HCT116 (cell line): Measurements from ENCODE around the gene AP1B1. TPM values are rescaled to one million over a fixed set of nuclear protein-coding genes. Genes with fewer than 3 reads are reported as not detected.

Experiments
- ATAC-seq: fragments of 200-7000 bp; cut with Tn5 transposase; 2 replicates; pipeline ENCODE4 v1.9.1; 2020; ENCODE audit warnings: mild to moderate bottlenecking, moderate library complexity
- BruUV-seq: library from RNA; stranded (reverse); fragments of 400-500 nt; replicated peaks from 2 replicates; lab custom pipeline; 2021; lab: Mats Ljungman, UMichigan
- CTCF ChIA-PET: fragments of 300-600 bp; sonication (Branson Sonifier 250); formaldehyde crosslinking; loops from one replicate; lab custom pipeline; 2021; ENCODE audit warnings: antibody characterized with exemption; lab: Charles Lee
- POLR2A ChIA-PET: fragments of 300-600, 350-600 bp; sonication (Branson Sonifier 250); formaldehyde crosslinking; loops from one replicate; lab custom pipeline; 2021; ENCODE audit warnings: antibody characterized with exemption; lab: Charles Lee
- RAD21 ChIA-PET, 2 experiments: fragments of 300-600 bp; sonication (Branson Sonifier 250); formaldehyde crosslinking; loops; one replicate each; lab custom pipeline; 2023; ENCODE audit warnings: low total read pairs in 2 of 2; ENCODE audit not compliant: uncharacterized antibody in 2 of 2, unreplicated experiment in 2 of 2, low non-redundant PET in 1 of 2; lab: Charles Lee
- DNase-seq: peaks from one replicate; pipeline ENCODE4 v3.0.0-alpha.2; 2010; ENCODE audit warnings: low read depth, low spot score
- H2AFZ ChIP-seq: fragments of 200-600 bp; shearing (Covaris generic), sonication (generic); 2 replicates; pipeline ENCODE4 v1.6.1; 2017; ENCODE audit warnings: low read depth, mixed run types, mixed read lengths, antibody characterized with exemption, low read length; ENCODE audit not compliant: poor library complexity, severe bottlenecking
- H3K27ac ChIP-seq: 2 replicates; pipeline ENCODE4 v1.5.1; 2012; ENCODE audit warnings: low read depth, low read length
- H3K27me3 ChIP-seq: fragments of 200-600 bp; sonication (generic); 2 replicates; pipeline ENCODE4 v1.6.1; 2016; ENCODE audit warnings: mixed run types, low read length, mixed read lengths; ENCODE audit not compliant: insufficient read depth
- H3K36me3 ChIP-seq, 2 experiments: fragments of 200-500 bp in 1 of 2; fragments of 200-600 bp in 1 of 2; sonication (Bioruptor generic) in 1 of 2; sonication (generic) in 1 of 2; 2 replicates each; pipeline versions ENCODE4 v1.5.1 to v1.6.1; 2014 to 2016; ENCODE audit warnings: low read length in 2 of 2, inconsistent platforms in 1 of 2, mixed read lengths in 1 of 2, mixed run types in 1 of 2; ENCODE audit not compliant: insufficient read depth in 2 of 2, control insufficient read depth in 1 of 2
- H3K4me1 ChIP-seq, 2 experiments: fragments of 200-600 bp in 1 of 2; sonication (generic) in 1 of 2; 2 replicates each; pipeline versions ENCODE4 v1.5.1 to v1.6.1; 2012 to 2017; ENCODE audit warnings: low read length in 2 of 2, inconsistent platforms in 1 of 2, mild to moderate bottlenecking in 1 of 2, mixed read lengths in 1 of 2, mixed run types in 1 of 2, moderate library complexity in 1 of 2; ENCODE audit not compliant: insufficient read depth in 2 of 2, control insufficient read depth in 1 of 2
- H3K4me2 ChIP-seq: fragments of 200-600 bp; sonication (generic); 2 replicates; pipeline ENCODE4 v1.6.1; 2017; ENCODE audit warnings: mixed run types, low read length, mixed read lengths
- H3K4me3 ChIP-seq, 2 experiments: fragments of 200-600 bp in 1 of 2; sonication (generic) in 1 of 2; replicated peaks in 1 of 2; 2 replicates each; pipeline ENCODE4 v1.5.1; 2011 to 2016; ENCODE audit warnings: low read length in 2 of 2, control low read depth in 1 of 2, low read depth in 1 of 2, mild to moderate bottlenecking in 1 of 2, mixed read lengths in 1 of 2, mixed run types in 1 of 2
- H3K79me2 ChIP-seq: fragments of 200-600 bp; sonication (generic); 2 replicates; pipeline ENCODE4 v1.6.1; 2017; ENCODE audit warnings: mild to moderate bottlenecking, mixed run types, low read length, moderate library complexity, mixed read lengths; ENCODE audit not compliant: insufficient read depth
- H3K9ac ChIP-seq: fragments of 200-600 bp; sonication (generic); 2 replicates; pipeline ENCODE4 v1.6.1; 2016; ENCODE audit warnings: low read length, mixed read lengths
- H3K9me2 ChIP-seq: fragments of 200-600 bp; sonication (generic), shearing (Covaris generic); 2 replicates; pipeline ENCODE4 v1.6.1; 2017; ENCODE audit warnings: mixed run types, mild to moderate bottlenecking, moderate library complexity; ENCODE audit not compliant: insufficient read depth
- H3K9me3 ChIP-seq, 2 experiments: fragments of 200-500 bp in 1 of 2; fragments of 200-600 bp in 1 of 2; sonication (Bioruptor generic) in 1 of 2; sonication (generic) in 1 of 2; 2 replicates each; pipeline ENCODE4 v1.6.1; 2014 to 2017; ENCODE audit warnings: low read length in 2 of 2, mixed read lengths in 2 of 2, inconsistent platforms in 1 of 2, low read depth in 1 of 2, mild to moderate bottlenecking in 1 of 2, mixed run types in 1 of 2, moderate library complexity in 1 of 2; ENCODE audit not compliant: control insufficient read depth in 1 of 2, insufficient read depth in 1 of 2
- H4K20me1 ChIP-seq: fragments of 200-600 bp; sonication (generic), shearing (Covaris generic); 2 replicates; pipeline ENCODE4 v1.6.1; 2017; ENCODE audit warnings: mixed run types, mild to moderate bottlenecking, moderate library complexity; ENCODE audit not compliant: insufficient read depth
- CBX3 ChIP-seq: IDR thresholded peaks from 2 replicates; pipeline ENCODE4 v1.6.1; 2012; ENCODE audit warnings: low read depth
- CTCF ChIP-seq, 3 experiments: fragments of 200-600 bp in 1 of 3; sonication (generic) in 1 of 3; IDR thresholded peaks in 2 of 3; conservative IDR thresholded peaks in 1 of 3; 2 replicates each; pipeline ENCODE4 v1.5.1; 2012 to 2017; ENCODE audit warnings: low read depth in 2 of 3, low read length in 2 of 3, antibody characterized with exemption in 1 of 3, borderline replicate concordance in 1 of 3, control low read depth in 1 of 3, mild to moderate bottlenecking in 1 of 3, mixed read lengths in 1 of 3, mixed run types in 1 of 3, moderate library complexity in 1 of 3; ENCODE audit not compliant: insufficient read depth in 1 of 3
- EZH2 ChIP-seq: fragments of 200-600 bp; sonication (generic); IDR thresholded peaks from 2 replicates; pipeline ENCODE4 v1.6.1; 2017; ENCODE audit warnings: antibody characterized with exemption, mixed run types
- EZH2phosphoT487 ChIP-seq: fragments of 200-600 bp; IDR thresholded peaks from 2 replicates; pipeline ENCODE4 v1.6.1; 2018; ENCODE audit warnings: antibody characterized with exemption, borderline replicate concordance
- FOSL1 ChIP-seq: IDR thresholded peaks from 2 replicates; pipeline ENCODE4 v1.6.1; 2012; ENCODE audit warnings: low read depth
- JUND ChIP-seq: IDR thresholded peaks from 2 replicates; pipeline ENCODE4 v1.6.1; 2012
- RAD21 ChIP-seq: IDR thresholded peaks from 2 replicates; pipeline ENCODE4 v1.6.1; 2012; ENCODE audit warnings: low read depth, mild to moderate bottlenecking
- SIN3A ChIP-seq: IDR thresholded peaks from 2 replicates; pipeline ENCODE4 v1.6.1; 2012; ENCODE audit warnings: low read depth
- SRF ChIP-seq: IDR thresholded peaks from 2 replicates; pipeline ENCODE4 v1.6.1; 2012; ENCODE audit warnings: low read depth
- TCF7L2 ChIP-seq: IDR thresholded peaks from 2 replicates; pipeline ENCODE4 v1.7.0; 2011; ENCODE audit warnings: borderline replicate concordance, inconsistent platforms; ENCODE audit not compliant: insufficient read depth, insufficient read length; ENCODE audit errors: extremely low read depth
- ZBTB33 ChIP-seq: IDR thresholded peaks from 2 replicates; pipeline ENCODE4 v1.6.1; 2011; ENCODE audit warnings: mild to moderate bottlenecking, low read length, moderate library complexity; ENCODE audit not compliant: insufficient replicate concordance; ENCODE audit errors: extremely low read depth
- intact Hi-C: fragments of 100-400 bp; cut with micrococcal nuclease; formaldehyde crosslinking; loops from 2 replicates; pipeline ENCODE4 v1.10.0; 2022
- total RNA-seq: library from RNA; stranded (reverse); gene quantifications from one replicate; pipeline ENCODE4 v1.2.1, GENCODE V29; 2021; ENCODE audit not compliant: unreplicated experiment
- TF ChIP-seq, protein P1 (sequence below): IDR thresholded peaks from 2 replicates; pipeline ENCODE4 v1.6.1; 2012
- TF ChIP-seq, protein P2 (sequence below): IDR thresholded peaks from 2 replicates; pipeline ENCODE4 v1.6.1; 2012; ENCODE audit warnings: low read depth
- TF ChIP-seq, protein P3 (sequence below): IDR thresholded peaks from 2 replicates; pipeline ENCODE4 v1.6.1; 2012

The AP1B1 gene
- total RNA-seq, 1 experiment from 2014 or later = 60.4 TPM

- CTCF ChIA-PET = interaction anchor here (1.1 to 1.3 kb wide), 2 partner anchors 11 to 12 kb away, joined by 3 to 7 read pairs; no protein-coding TSS in a partner anchor
- no peaks in the 10 kb centered on the region for H3K79me2 ChIP-seq
- POLR2A ChIA-PET = no interaction called here
- no peaks in the 10 kb centered on the region for H3K27me3 ChIP-seq
- H3K36me3 ChIP-seq = no peaks in the 10 kb centered on the region
- DNase-seq = no peak
- peaks cover 18 to 31% of the 10 kb centered on the region in 2 experiments for H3K4me1 ChIP-seq
- H3K27ac ChIP-seq = no peak overlapping the region
- no TSS peak for BruUV-seq
- TF ChIP-seq, protein P1, sequence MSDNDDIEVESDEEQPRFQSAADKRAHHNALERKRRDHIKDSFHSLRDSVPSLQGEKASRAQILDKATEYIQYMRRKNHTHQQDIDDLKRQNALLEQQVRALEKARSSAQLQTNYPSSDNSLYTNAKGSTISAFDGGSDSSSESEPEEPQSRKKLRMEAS = no peak
- TF ChIP-seq TCF7L2 (no peak), SRF (no peak), CTCF (IDR thresholded peaks at IDR 0.05 in 2 of 3, conservative IDR thresholded peaks at IDR 0.05 in 1 of 3; ENCODE audit: borderline replicate concordance in 1 of 3, insufficient read depth in 1 of 3, low read depth in 2 of 3, low read length in 2 of 3) (no peak), EZH2 (no peak), EZH2phosphoT487 (no peak), SIN3A (no peak), CBX3 (no peak), JUND (no peak), FOSL1 (no peak), ZBTB33 (no peak), RAD21 (no peak)
- TF ChIP-seq, protein P2, sequence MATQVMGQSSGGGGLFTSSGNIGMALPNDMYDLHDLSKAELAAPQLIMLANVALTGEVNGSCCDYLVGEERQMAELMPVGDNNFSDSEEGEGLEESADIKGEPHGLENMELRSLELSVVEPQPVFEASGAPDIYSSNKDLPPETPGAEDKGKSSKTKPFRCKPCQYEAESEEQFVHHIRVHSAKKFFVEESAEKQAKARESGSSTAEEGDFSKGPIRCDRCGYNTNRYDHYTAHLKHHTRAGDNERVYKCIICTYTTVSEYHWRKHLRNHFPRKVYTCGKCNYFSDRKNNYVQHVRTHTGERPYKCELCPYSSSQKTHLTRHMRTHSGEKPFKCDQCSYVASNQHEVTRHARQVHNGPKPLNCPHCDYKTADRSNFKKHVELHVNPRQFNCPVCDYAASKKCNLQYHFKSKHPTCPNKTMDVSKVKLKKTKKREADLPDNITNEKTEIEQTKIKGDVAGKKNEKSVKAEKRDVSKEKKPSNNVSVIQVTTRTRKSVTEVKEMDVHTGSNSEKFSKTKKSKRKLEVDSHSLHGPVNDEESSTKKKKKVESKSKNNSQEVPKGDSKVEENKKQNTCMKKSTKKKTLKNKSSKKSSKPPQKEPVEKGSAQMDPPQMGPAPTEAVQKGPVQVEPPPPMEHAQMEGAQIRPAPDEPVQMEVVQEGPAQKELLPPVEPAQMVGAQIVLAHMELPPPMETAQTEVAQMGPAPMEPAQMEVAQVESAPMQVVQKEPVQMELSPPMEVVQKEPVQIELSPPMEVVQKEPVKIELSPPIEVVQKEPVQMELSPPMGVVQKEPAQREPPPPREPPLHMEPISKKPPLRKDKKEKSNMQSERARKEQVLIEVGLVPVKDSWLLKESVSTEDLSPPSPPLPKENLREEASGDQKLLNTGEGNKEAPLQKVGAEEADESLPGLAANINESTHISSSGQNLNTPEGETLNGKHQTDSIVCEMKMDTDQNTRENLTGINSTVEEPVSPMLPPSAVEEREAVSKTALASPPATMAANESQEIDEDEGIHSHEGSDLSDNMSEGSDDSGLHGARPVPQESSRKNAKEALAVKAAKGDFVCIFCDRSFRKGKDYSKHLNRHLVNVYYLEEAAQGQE = no peak
- TF ChIP-seq, protein P3, sequence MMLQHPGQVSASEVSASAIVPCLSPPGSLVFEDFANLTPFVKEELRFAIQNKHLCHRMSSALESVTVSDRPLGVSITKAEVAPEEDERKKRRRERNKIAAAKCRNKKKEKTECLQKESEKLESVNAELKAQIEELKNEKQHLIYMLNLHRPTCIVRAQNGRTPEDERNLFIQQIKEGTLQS = no peak
- H3K9ac ChIP-seq = no peak overlapping the region
- RAD21 ChIA-PET = no interaction called here
- intact Hi-C loops = no loop called here
- H3K9me3 ChIP-seq = no peaks in the 10 kb centered on the region
- no peak for ATAC-seq
- H3K4me3 ChIP-seq = no peak overlapping the region
- H3K4me2 ChIP-seq = no peak overlapping the region
- no peaks in the 10 kb centered on the region for H4K20me1 ChIP-seq
- H3K9me2 ChIP-seq = no peaks in the 10 kb centered on the region
- no peak overlapping the region for H2AFZ ChIP-seq
These were observed 74.5 kb downstream of the AP1B1 start for GRCh38 chr22:29313576-29314466.
